Transverse colon (tissue), 4 donors: Measurements from ENCODE around the gene MEAF6.

Experiments used
- EP300 ChIP-seq: sonication (generic); formaldehyde crosslinking; IDR thresholded peaks from one replicate; pipeline ENCODE4 v1.6.1; 2017; ENCODE audit warnings: antibody characterized with exemption, low read depth
- POLR2AphosphoS5 ChIP-seq, 3 donors: sonication (generic); formaldehyde crosslinking; IDR thresholded peaks; one replicate each; pipeline ENCODE4 v1.6.1; 2016; ENCODE audit warnings: antibody characterized with exemption in 3 of 3
- TF ChIP-seq, protein P1 (sequence below), 5 experiments: fragments of 200-600 bp in 3 of 5; fragments of 450-650 bp in 2 of 5; sonication (generic) in 3 of 5; IDR thresholded peaks; 1 replicate in 2 of 5; 2 replicates in 3 of 5; pipeline ENCODE4 v1.5.1; 2016 to 2017; ENCODE audit warnings: antibody characterized with exemption in 5 of 5, inconsistent platforms in 3 of 5, mild to moderate bottlenecking in 2 of 5, moderate library complexity in 1 of 5

DNA sequence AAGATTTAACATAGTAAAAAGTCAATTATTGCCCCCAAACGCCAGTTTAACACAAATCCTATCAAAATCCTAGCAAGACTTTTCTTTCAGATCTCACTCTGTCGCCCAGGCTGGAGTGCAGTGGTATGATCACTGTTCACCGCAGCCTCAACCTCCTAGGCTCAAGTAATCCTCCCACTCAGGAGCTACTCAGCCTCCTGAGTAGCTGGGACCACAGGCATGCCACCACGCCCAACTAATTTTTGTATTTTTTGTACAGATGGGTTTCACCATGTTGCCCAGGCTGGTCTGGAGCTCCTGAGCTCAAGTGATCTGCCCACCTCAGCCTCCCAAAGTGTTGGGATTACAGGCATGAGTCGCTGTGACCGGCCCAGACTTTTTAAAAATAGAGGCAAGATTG is 34.8 kb upstream of the MEAF6 start:
- TF ChIP-seq POLR2AphosphoS5 (IDR thresholded peaks at IDR 0.05): no peak
- TF ChIP-seq, protein P1, sequence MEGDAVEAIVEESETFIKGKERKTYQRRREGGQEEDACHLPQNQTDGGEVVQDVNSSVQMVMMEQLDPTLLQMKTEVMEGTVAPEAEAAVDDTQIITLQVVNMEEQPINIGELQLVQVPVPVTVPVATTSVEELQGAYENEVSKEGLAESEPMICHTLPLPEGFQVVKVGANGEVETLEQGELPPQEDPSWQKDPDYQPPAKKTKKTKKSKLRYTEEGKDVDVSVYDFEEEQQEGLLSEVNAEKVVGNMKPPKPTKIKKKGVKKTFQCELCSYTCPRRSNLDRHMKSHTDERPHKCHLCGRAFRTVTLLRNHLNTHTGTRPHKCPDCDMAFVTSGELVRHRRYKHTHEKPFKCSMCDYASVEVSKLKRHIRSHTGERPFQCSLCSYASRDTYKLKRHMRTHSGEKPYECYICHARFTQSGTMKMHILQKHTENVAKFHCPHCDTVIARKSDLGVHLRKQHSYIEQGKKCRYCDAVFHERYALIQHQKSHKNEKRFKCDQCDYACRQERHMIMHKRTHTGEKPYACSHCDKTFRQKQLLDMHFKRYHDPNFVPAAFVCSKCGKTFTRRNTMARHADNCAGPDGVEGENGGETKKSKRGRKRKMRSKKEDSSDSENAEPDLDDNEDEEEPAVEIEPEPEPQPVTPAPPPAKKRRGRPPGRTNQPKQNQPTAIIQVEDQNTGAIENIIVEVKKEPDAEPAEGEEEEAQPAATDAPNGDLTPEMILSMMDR (IDR thresholded peaks at IDR 0.05): no peak
- TF ChIP-seq EP300: no peak
